ENCODE data around the gene SPRED1.

SPRED1 gene

DNA sequence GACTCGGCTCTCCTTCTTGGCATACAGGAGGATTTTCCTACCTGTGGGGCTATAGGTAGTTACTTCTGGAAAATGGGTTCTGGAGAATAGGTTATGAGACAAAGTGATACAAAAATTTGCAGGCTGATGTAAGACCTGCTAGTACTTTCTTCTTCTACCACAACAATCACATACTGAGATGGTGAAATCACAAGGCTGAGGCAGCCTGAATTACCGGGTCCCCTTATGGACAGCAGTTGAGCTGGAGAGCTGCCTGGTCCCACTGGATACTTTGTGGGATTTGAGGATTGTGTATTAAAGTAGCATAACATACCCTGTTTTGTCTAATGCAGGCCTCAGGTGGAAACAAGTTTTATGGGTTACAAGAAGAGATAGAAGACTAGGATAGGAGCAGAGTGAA, 114.8 kb downstream of the SPRED1 start:
- DNase-seq, result no peak

DNA sequence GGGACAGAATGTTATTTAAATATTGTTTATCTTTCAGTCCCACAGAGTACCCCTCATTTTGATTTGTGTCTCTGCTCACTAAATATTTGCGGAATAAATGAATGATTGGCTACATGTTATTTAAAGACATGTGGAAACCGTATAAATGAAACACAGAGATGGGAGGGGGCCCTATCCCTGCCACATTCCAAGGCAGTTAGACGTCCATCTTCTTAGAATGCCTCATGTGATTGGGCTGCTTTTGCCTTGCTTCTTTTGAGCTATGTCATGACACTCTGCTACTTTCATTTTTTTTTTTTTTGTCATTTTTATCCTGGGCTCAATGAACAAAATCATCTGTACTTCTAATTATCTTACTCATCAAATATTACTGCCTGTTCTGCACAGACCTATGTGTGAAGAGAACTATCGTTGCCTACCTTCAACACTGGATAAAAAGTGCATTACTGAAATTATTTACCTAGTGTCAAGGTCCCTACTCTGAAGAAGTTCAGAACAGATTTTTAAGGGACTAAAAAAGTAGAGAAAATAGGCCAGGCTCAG, 117.4 kb downstream of the SPRED1 start:
- DNase-seq, result no peak

DNA sequence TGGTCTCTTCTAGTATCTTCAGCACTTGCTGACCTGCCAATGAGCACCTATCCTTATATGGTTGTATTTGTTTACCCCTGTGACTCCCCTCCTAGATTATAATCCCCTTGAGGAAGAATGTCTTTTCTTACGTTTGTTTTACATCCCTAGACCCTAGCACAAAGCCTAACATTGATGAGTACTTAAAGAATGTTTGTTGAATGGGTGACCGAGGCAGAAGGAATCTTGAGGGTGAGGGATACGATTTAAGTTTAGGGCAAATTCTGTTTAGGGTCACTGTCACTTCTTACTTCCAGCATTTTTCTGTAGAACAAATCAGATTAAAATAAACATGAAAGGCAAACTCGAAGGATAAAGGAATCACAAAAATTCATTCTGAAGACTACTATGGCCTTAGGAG, 120.4 kb downstream of the SPRED1 start:
- no peak for DNase-seq

GRCh38 chr15:38374029-38374428, 121.4 kb downstream of the SPRED1 start:
- DNase-seq, result no peak

GRCh38 chr15:38374556-38374955, 121.9 kb downstream of the SPRED1 start:
- no peak for DNase-seq

DNA sequence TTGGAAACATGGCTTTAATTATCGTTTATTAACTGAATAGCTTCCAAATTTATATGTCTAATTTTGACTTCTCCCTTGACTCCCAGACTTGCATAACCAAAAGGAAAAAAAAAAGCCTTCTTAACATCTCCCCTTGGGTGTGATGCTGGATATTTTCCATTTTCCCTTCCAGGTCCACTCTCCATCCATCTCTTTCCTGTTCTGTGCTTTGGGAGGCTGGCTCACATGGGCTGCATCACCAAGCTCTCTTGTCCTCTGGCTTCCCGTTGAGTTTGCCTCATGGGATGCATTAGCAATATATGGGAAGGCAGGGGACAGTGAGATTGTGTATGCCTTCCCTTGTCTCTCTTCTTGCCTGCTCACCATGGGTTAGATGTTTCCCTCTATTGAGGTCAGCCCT, 123.4 kb downstream of the SPRED1 start:
- DNase-seq, result no peak

DNA sequence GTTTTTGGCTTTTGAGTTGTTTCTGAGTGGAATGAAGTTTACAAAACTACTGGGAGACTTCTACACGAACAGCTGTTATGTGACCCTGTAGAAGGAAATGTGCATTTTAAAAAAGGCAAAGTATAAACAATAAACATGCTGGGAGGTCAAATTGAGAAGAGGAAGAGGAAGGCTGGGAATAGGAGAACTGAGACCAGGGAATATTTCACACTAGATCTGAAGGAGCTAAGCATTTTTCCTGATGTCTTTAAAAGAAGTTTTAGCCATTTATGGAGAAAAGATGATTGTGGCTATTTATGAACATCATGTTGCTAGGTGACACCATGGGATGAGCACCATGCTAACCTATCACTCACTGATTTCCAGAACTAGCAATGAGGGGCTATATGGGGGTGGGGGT, 125.0 kb downstream of the SPRED1 start:
- DNase-seq, result no peak

DNA sequence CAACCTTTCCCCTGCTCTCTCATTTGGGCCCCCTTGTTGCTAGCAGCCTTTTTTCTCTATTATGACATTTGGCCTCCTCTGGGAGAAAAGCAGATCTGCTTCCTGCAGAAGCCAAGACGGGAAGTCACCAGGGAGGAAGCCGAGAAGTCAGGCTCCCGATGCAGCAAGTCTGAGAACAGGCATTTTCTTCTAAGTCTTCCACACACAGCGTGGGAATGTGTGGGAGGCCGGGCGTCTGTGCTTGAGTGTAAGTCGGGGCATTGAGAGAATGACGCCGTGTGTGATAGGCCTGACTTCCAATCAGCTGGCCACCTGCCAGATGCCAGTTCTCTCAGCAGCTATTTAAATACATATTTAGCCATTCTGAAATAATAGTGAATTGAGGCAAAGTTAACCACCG, 125.5 kb downstream of the SPRED1 start:
- no peak for DNase-seq

DNA sequence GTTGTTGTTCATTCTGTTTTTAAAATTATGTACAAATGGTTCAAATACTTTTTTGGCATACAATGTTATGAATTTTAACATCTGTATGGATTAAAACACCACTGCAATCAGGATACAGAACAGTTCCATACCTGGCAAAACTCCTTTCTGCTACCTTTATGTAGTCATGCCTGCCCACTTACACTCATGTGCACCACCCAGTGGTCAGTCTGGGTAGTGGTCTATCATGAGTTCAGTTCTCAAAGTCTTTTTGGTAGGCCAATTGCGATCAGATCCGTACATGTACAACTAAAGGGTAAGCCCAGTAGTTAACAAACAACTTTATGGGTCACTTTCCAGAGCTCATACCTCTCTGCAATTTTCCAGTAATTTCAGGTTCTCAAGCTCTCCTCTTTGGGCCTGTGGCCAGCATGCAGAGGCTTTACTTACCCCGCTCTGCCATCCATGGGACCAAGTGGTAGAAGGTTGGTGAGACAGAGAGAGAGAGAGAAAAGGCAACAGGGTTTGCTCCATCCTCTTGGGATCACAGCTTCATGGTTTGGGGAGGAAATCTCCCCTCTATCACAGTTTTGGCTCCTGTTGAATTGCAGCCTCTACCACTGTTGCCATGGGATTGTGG, 137.4 kb downstream of the SPRED1 start:
- peak; percentile 37 for DNase-seq

GRCh38 chr15:38391191-38391590, 138.6 kb downstream of the SPRED1 start:
- DNase-seq, result no peak

DNA sequence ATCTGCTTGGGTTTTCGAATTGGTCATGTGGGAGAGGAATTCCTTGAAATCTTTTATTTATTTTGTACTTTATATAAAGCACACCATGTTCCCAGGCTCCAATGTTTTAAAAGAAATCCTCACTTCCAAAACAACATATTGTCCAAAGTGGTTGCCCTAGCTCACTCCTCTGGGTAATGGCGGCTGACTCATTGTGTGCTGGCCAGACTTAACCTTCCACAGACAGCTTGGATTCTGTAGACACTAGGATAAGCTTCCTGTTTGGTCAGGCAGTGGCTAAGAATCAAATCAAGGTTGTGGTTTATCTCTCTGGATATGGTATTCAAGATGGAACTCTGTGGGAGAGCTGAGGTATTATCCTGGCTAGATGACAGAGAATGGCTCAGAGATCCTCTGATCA, 145.5 kb downstream of the SPRED1 start:
- no peak for DNase-seq

GRCh38 chr15:38401106-38401505, 148.5 kb downstream of the SPRED1 start:
- DNase-seq, result no peak

- no peak for DNase-seq
These were observed 149.1 kb downstream of the SPRED1 start for GRCh38 chr15:38401701-38402100.

DNA sequence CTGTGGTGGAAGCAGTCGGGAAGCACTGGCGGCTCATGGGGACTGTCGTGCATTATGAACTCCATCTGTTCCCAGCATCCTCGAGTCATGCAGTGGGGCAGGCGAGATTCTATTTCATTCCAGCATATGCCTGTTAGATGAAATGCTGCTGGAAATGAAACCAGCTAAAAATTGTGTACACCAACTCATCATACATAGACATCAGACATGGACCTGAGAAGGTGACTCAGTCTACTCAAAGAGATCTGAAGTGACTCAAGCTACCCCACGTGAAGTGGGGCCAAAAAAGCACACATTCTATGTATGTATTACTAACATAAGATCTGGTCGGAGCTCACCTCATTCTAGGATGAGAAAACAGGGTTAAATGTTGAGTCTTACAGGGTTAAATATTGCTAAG, 153.8 kb downstream of the SPRED1 start:
- DNase-seq, result no peak

All from NK-92 treated with Interleukin-12 subunit alpha and Interleukin-12 subunit beta, amount 100 ng/mL, for 24 hours (cell line).